NCI-H345 (cell line): ENCODE measurements around the gene CSF2.

ENCODE experiments used
- DNase-seq: peaks from one replicate; lab custom pipeline; 2025; lab: John Stamatoyannopoulos, UW

Gene CSF2

DNA sequence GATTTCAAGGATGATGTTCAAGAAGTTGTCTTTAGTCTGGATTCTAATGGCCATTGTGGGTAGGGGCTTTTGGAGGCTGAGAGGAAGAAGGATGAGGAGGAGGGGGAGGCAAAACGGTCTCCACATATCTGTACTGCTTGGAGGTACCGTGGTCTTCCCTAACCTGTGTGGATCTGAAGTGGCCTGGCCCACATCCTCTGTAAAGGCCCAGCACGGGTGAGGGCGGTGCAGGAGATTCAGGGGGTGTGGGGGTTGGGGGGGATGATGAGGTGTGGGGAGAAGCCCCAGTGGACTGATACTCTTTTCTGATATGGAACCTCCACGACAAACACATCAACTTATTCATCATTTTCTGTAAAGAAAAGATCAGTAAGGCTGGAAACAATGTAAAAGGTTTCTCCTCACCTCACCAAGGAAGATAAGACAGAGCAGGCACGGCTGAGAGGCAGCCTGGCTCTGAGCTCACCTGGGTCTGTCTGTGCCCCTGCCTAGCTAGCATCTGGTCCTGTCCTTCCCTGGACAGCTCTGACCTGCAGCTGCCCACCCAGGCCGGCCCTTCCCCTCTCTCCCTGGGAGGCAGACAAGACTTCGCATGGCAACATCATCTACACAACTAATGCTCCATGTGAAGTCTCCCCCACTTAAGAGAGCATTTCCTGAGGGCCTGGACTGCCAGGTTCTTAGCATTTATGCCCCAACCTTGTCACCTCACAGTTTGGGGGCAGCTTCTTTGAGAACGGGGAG, 18.7 kb upstream of the CSF2 start:
- no peak for DNase-seq

DNA sequence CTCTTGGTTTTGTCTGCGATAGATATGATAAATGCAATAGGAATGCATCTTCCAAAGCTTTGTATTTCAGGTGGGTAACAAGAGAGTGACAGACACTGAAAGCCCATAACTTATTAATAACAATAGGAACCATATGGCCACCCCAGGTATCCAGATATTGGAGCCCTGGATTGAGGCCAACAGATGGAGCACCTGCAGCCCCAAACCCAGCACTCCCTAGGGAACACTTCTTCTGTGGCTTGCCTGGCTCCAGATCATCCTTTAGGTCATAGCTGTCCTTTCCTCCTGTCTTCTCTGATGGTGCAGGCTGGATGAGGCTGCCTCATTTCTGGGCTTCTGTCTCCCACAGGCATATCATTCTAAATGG, 18.2 kb upstream of the CSF2 start:
- peak; percentile 2 for DNase-seq

DNA sequence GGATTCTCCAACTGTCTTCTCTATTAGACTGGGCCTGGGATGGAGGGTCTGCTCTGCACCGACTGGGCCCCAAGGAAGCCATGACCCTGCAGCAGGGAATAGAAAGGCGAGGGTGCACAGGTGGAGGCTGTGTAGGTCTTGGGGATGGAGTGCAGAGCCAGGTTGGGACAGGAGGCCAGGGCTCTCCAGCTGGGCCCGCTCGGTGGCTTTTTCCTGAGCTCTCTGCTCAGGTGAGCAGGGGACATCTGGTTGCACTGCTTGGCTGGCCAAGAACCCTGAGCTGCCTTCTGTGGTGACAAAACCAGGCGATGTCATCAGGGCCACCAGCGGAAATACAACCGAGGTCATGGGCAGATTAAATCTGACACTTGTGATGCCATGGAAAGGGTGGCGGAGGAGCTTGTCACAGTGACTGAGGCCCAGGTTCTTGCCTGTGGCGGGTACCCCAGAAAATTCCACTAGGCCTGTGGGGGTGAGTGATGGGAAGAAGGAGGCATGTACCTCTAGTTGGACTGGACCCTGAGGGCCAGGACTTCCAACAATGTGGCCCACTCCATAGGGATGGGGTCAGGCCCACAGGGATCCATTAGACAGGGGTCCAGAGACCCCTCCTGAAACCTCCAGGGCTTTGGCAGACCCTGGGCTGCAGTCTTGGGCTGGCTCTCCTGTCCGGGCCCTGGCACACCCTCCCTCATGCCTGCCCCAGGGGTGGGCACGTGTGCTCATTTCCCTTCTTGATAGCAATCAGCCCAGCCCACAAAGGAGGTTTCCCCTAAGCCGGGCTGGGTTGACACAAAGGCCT, 17.6 kb upstream of the CSF2 start:
- no peak for DNase-seq

DNA sequence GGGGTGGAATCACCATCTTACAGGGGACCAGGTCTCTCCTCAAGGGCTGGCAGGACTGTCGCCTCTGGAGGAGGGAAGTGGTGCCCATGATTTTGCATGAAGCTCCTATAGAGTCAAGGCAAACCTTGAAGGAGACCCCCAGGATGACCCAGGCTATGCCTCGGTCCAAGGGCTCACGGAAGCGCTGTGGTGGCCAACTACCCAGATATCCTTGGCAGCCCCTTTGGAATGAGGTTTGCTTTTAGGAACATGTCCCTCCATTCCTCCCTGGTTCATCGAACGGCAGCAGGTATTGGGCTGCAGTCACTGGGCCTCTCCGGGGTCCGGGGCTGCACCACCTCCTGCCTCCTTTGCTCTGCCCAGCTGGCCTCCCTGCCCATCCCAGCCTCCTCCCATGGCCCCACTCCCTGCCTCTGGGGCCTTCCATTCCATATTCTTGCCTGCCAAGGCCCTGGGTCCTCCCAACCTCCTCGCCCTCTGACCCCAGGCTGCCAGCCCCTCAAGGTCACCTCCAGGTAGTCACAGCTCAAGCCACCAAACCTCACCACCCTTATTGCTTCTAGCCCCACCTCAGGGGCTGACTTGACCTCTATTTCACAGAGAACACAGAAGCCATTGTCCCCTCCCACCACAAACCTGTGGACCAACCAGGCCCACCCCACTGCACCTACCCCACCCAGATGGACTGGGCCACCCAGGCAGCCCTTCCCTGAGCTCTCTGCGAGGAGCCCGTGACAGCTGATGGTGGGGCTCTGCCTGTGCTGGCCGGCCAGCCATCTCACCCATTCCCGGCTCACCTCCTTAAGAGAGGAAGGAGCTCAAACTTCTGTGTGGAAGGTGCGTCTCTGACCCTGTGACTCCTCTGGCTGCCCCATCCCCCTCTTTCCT, 16.7 kb upstream of the CSF2 start:
- no peak for DNase-seq

DNA sequence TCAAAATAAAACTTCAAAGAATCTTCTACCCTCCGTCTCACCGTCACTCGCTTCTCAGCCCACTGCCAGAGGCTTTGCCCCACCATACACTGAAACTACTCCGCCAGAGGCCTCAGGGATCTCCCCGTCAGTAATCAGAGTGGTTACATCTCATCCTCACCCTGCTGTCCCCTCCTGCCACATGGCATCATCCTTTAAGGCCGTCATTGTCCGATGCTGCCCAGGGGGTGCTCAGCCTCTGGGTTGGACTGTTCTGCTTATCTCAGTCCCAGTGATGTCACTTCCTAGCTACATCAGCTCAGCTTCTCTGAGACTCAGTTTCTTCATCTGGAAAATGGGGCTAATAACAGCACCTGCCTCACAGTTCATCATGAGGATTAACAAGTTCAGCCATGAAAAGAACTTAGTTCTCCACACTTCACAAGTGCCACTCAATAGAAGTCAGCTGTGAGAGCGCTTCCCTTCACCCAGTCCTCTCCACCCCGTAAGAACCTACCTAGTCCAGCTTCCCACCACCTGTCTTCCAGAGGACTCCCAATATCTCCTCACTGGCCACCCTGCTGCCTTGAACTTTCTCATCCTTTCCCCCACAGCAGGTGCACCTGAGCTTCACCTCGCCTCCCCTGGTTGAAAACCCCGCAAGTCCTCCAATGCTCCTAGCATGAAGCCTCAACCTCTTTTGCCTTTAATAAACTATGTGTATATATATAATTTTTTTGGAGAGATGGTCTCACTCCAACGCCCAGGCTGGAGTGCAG, 15.9 kb upstream of the CSF2 start:
- DNase-seq = no peak

DNA sequence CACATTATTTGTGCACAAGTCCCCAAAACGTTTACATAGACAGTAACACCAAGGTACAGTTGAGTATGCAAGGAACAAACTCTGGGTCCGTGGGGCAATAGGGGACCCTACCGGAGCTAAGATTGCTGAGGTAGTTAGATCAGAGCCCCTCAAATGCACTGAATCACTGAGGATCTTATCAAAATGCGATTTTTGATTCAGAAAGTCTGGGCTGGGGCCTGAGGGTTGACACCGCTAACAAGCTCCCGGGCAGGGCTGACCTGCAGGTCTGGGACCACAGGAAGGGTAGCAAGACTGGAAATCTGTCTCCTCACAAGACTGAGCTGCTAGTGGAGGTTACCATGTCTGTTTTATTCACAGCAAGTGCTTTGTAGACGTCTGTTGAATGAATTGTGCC, 14.9 kb upstream of the CSF2 start:
- no peak for DNase-seq

DNA sequence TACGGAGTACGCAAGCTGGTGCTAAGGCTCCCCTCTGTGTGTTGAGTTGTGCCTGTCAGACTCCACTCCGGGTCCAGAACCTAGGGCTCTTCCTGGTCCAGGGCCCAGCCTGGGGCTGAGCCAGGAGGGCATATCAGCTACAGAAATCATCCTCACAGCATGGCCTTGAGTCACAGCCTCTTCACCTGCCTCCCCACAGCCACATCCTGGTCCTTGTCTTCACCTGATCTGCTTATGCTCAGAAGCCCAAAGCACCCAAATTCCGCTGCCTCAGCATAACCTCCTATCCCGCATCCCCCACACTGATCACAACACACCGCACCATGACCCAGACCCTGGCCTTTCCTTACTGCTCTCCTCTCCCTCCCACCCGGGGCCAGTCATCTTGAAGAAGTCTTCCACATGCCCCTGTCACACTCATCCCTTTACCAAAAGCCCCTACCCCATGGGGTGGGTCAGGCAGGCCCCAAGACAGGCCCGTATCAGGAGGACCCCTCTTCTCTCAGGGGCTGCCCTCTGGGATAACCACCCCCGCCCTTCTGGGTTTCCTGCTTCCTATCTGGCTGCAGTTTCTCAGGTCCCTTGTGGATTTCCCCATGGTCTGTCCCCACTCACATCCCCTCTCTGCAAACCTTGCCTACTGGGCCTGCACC, 14.4 kb upstream of the CSF2 start:
- no peak for DNase-seq

DNA sequence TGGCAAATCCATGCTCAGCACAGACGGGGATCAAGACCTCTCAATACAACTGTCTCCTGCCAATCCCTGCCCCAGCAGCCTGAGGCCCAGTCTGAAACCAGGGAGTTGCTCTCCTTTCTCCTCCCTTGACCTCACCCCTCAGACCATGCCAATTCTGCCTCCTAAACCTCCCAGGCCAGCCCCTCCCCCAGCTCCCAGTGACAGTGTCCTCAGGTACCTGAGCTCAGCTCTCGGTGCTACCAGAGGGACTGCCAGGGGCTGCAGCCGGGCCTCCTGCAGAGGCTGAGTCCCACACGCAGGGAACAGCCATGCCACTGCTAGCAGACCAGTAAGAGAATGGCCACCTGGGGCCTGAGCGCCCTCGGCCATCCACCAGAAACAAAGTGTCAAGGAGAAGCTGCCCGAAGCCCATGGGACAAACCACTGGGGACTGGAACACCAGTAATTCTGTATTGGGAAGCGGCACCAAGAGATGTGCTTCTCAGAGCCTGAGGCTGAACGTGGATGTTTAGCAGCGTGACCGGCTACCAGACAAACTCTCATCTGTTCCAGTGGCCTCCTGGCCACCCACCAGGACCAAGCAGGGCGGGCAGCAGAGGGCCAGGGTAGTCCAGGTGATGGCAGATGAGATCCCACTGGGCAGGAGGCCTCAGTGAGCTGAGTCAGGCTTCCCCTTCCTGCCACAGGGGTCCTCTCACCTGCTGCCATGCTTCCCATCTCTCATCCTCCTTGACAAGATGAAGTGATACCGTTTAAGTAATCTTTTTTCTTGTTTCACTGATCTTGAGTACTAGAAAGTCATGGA, 13.7 kb upstream of the CSF2 start:
- no peak for DNase-seq

DNA sequence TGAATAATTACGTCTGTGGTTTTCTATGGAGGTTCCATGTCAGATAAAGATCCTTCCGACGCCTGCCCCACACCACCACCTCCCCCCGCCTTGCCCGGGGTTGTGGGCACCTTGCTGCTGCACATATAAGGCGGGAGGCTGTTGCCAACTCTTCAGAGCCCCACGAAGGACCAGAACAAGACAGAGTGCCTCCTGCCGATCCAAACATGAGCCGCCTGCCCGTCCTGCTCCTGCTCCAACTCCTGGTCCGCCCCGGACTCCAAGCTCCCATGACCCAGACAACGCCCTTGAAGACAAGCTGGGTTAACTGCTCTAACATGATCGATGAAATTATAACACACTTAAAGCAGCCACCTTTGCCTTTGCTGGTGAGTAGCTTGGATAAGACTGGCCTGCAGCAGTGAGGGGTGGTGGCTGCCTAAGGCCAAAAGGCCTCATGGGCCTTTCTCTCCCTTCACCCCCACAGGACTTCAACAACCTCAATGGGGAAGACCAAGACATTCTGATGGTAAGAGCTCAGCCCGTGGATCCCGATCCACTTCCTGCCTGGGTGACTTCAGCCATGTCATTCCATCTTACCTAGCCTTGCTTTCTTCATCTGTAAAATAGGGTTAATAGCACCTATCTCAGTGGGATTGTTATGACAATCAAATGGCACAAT, 13.0 kb upstream of the CSF2 start, which contains the start of gene IL3:
Gene IL3 (plus strand): TSS at position 155 of the 661 bp plus-strand sequence. CDS start 52 bp downstream, at position 207.
- DNase-seq = no peak

DNA sequence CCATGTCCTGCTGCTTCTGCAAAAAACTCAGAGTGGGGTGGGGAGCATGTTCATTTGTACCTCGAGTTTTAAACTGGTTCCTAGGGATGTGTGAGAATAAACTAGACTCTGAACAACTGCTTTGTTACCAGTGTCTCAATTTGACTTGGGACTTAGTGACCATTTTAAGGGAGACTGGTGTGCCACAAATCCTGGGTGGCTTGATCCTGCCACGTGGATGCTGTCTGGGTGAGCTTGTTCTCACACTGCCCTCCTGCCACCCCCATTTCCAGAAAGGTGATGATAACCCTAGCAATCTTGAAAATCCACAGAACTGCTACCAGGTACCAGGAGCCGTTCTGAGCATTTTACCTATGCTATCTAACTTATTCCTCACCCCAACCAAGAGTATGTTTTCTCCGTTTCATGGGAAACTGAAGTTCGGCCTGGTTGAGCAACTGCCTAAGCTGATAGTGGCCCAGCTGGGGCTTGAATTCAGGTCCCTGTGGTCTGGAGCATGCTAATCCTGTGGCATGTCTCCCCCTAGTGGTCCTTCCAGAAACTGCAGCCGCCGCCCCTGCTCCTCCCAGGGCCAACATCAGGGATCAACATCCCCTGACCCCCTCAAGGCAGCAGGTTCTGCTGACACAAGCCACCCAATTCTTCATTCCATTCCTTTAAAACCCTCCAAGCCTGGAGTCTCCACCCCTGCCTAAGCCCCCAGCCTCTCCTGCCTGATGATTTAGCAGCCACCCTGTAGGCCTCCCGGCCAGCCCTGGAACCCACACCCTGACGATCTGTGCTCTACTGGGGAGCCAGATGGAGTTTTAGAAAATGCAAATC, 10.3 kb upstream of the CSF2 start:
- peak; percentile 39 for DNase-seq

DNA sequence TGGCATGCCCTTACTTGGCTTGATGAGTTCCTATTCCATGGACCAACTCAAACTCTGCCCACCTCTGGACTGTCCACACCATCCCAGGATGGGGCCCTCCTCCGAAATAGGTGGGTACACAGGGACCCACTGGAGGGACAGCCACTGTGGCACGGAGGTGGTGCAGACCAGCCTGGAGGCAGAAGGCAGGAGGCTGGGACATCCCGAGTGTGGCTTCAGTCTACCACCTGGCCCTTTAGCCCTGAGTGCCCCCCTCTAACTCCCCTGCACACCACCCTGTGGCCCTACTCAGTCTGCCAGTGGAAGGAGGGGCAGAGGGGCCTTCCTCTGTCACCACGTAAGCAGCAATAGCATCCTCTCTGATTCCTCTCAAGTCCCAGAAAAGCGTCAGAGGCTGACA, 9.4 kb upstream of the CSF2 start:
- no peak for DNase-seq

DNA sequence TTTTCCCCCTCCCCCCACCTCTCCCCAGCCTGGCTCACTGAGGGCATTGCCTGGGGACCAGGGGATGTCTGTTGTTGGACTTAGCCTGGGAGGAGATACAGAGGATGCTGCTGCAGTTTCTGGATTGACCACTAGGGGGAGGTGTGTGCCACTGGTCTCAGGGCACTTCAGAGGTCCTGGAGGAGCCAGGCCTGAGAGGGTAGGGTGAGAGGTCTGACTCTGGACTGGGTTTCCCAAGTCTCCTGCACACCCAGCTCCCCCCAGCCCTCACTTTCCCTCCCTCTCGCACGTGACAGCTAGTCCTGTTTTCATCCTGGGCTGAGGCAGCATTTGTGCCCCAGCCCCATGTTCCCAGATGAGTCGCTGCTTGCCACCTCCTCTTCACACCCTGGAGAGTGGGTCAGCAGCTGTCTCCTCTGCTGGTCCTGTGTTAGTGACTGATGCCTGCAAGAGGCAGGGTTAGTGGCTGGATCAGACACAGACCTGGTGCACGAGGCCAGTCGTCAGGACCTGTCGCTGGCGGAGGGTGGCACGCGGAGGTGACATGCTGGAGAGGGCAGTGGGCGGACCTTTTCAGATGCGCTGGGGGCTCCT, 8.8 kb upstream of the CSF2 start:
- peak; percentile 43 for DNase-seq

DNA sequence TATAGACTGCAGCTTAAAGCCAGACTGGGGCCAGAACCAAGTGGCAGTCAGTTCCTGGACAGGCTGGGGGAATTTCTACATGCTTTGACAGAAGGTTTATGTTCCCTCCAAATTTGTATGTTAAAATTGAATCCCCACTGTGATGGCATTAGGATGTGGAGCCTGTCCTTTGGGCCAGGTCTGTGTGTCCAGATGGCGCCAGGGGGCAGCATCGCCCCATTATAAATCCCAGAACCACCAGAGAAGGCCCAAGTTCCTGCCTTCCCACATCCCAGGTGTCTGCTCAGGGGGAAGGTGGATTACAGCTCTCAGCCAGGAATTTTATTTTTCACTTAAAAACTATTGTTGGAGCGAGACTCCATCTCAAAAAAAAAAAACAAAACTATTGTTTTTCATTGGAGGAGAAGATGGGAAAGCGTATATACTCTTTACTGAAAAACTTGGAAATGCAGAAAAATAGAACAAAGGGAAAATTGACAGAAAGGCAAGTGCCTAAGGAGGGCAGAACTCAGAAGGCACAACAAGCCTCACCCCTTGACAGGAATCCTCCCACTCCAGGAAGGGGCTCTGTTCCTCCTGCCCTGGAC, 8.1 kb upstream of the CSF2 start:
- DNase-seq = peak; percentile 11

DNA sequence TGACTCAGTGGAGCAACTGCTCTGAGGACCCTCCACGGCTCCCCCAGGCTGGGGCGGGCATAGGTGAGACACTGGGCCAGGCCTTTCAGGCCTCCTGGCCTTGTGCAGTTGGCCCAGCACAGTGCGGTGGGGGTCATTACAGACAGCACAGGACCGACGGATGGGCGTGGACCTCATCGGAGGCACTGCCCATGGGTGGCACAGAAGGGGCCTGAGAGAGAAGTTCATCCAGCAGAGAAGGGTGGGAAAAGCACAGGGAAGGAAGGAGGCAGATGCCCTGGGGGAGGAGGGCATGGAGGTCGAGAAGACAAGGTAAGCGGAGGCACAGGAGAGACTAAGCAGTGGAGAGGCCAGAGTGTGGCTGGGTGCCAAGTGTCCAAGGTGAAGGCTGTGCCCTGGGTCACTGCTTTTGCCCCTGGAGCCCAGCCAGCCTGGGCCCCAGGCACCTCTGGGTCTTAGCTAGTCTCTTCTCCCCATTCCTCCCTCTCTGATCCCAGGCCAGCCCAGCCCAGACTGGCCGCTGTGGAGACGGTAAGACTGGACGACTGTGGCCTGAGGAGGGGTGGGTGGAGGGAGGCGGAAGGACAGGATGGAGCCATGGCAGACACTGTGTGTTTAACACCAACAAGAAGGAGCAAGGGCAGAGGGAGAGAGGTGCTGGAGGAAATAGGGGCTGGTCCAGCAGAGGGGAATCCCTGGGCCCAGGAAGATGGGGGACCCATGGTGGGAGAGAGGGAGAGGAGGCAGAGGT, 7.5 kb upstream of the CSF2 start:
- no peak for DNase-seq

DNA sequence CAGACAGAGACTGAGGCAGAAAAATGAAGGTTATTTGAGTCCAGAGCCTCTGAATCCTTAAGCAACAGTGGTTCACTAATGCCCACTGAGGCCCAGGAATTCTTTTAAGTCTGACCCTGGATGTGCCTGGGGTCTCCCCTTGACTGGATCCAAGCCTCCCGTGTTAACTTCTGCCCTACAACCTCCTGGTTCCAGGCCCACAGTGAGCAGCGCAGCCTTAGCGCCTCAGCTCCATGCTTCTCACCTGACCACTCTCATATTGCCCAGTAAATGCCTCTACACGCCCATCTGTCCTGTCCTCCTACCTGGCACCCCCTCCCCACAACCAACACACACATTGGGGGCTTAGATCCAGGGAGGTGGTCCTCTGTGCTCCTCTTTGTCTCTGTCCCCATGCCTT, 6.7 kb upstream of the CSF2 start:
- DNase-seq = no peak

DNA sequence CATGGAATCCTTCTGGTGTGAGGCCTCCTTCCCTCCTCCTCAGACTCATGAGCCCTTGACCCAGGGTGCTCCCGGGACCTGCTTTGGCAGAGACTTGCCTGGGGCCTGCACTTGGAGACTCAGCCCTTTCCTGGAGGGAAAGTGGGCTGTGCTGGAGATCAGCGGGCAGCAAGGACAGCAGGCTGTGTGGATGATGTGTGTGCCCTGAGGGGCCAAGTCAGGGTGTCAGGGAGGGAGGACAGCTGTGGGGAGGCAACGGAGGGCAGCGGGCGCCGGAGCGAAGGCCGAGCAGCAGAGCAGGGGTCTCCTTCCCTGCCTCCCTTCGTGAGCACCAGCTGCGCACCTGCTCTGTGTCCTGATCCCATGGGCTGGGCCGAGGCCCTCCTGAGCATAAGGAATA, 6.1 kb upstream of the CSF2 start:
- DNase-seq = no peak
